K562 (cell line): ENCODE measurements around the gene EIF1. TPM values are rescaled to one million over a fixed set of nuclear protein-coding genes. Genes with fewer than 3 reads are reported as not detected.
A peak's percentile ranks its signal among the peaks of the same experiment; 100 is the strongest.

ENCODE experiments used
- ATF7 ChIP-seq: fragments of 450-650 bp; IDR thresholded peaks from 2 replicates; pipeline ENCODE4 v1.7.1; 2014; ENCODE audit warnings: mild to moderate bottlenecking, moderate library complexity
- BACH1 ChIP-seq: fragments of 200-800 bp; sonication (Bioruptor generic); IDR thresholded peaks from 2 replicates; pipeline ENCODE4 v1.6.1; 2016; ENCODE audit warnings: missing genetic modification characterization, missing compliant biosample characterization
- SMARCA4 ChIP-seq: fragments of 450-650 bp; IDR thresholded peaks from 2 replicates; pipeline ENCODE4 v1.6.1; 2016
- polyA plus RNA-seq, 8 experiments: library from polyadenylated mRNA; depleted of rRNA in 4 of 8; stranded (reverse) in 5 of 8; unstranded in 3 of 8; fragments of >200 nt; fragmentation: Nextera tagmentation in 2 of 8; fragmentation: Illumina TruSeq in 1 of 8; extraction: Ambion mirVana in 2 of 8; extraction: Trizol in 1 of 8; gene quantifications; 2 replicates each; pipeline versions ENCODE4 v1.2.1 to v1.2.3, GENCODE V29; 2011 to 2014; ENCODE audit warnings: inconsistent platforms in 1 of 8, missing spikeins in 1 of 8
- total RNA-seq, 7 experiments: library from RNA; depleted of rRNA in 6 of 7; stranded (reverse); fragments of >200 nt in 6 of 7; fragmentation: Illumina TruSeq in 2 of 7; extraction: Trizol in 2 of 7; gene quantifications; 2 replicates each; pipeline versions ENCODE4 v1.2.1 to v1.2.3, GENCODE V29; 2011 to 2021; ENCODE audit warnings: low replicate concordance in 1 of 7
- TF ChIP-seq, protein P1 (sequence below): fragments of 150-350 bp; IDR thresholded peaks from 2 replicates; pipeline ENCODE4 v1.6.1; 2014; ENCODE audit warnings: low read depth, mild to moderate bottlenecking, low read length, borderline replicate concordance
- TF ChIP-seq, protein P2 (sequence below): fragments of 200-600 bp; sonication (generic); IDR thresholded peaks from one replicate; pipeline ENCODE4 v1.6.1; 2012; ENCODE audit warnings: mild to moderate bottlenecking, low read depth, low read length, inconsistent platforms

EIF1 gene
- total and polyA plus RNA-seq, 9 of the 15 experiments (the other 6 are each of a cell fraction or from before 2014, with no cell fraction given) = 67.0 to 1,204 (median 320) TPM

DNA sequence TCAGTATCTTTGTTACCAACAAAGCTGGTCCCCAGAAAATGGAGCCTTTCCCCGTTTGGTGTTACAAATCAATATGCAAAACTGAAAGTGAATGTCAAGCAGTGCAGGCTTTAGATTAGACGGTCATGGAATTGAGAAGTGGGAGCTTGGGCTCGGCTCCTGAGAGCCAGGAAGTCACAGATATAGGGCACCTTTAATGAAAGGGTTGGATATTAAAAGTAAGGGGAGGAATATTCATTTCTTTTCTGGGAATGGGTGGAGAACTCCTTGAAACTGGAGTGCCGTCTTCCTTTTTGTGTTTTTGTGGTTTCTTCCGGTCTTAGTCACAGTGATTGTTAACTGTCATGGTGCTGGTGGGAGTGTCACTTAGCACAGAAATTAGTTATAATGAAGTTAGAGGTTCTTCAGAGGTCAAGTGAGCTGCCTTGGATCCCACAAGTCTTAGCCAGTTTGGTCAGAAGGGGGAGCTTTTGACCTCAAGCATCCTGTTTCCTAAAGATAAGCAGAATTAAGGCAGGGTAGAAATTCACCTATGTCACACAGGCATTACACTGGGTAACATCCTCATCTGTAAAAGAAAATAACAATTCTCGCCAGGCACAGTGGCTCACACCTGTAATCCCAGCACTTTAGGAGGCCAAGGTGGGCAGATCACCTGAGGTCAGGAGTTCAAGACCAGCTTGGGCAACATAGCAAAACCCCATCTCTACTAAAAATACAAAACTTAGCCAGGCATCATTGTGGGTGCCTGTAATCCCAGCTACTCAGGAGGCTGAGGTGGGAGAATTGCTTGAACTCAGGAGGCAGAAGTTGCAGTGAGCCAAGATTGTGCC, 9.6 kb upstream of the EIF1 start (continued):
- TF ChIP-seq BACH1 (tag) (peak; percentile 84), SMARCA4 (peak; percentile 90), ATF7 (peak; percentile 88)
- TF ChIP-seq, protein P1, sequence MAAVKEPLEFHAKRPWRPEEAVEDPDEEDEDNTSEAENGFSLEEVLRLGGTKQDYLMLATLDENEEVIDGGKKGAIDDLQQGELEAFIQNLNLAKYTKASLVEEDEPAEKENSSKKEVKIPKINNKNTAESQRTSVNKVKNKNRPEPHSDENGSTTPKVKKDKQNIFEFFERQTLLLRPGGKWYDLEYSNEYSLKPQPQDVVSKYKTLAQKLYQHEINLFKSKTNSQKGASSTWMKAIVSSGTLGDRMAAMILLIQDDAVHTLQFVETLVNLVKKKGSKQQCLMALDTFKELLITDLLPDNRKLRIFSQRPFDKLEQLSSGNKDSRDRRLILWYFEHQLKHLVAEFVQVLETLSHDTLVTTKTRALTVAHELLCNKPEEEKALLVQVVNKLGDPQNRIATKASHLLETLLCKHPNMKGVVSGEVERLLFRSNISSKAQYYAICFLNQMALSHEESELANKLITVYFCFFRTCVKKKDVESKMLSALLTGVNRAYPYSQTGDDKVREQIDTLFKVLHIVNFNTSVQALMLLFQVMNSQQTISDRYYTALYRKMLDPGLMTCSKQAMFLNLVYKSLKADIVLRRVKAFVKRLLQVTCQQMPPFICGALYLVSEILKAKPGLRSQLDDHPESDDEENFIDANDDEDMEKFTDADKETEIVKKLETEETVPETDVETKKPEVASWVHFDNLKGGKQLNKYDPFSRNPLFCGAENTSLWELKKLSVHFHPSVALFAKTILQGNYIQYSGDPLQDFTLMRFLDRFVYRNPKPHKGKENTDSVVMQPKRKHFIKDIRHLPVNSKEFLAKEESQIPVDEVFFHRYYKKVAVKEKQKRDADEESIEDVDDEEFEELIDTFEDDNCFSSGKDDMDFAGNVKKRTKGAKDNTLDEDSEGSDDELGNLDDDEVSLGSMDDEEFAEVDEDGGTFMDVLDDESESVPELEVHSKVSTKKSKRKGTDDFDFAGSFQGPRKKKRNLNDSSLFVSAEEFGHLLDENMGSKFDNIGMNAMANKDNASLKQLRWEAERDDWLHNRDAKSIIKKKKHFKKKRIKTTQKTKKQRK = no peak
- TF ChIP-seq, protein P2, sequence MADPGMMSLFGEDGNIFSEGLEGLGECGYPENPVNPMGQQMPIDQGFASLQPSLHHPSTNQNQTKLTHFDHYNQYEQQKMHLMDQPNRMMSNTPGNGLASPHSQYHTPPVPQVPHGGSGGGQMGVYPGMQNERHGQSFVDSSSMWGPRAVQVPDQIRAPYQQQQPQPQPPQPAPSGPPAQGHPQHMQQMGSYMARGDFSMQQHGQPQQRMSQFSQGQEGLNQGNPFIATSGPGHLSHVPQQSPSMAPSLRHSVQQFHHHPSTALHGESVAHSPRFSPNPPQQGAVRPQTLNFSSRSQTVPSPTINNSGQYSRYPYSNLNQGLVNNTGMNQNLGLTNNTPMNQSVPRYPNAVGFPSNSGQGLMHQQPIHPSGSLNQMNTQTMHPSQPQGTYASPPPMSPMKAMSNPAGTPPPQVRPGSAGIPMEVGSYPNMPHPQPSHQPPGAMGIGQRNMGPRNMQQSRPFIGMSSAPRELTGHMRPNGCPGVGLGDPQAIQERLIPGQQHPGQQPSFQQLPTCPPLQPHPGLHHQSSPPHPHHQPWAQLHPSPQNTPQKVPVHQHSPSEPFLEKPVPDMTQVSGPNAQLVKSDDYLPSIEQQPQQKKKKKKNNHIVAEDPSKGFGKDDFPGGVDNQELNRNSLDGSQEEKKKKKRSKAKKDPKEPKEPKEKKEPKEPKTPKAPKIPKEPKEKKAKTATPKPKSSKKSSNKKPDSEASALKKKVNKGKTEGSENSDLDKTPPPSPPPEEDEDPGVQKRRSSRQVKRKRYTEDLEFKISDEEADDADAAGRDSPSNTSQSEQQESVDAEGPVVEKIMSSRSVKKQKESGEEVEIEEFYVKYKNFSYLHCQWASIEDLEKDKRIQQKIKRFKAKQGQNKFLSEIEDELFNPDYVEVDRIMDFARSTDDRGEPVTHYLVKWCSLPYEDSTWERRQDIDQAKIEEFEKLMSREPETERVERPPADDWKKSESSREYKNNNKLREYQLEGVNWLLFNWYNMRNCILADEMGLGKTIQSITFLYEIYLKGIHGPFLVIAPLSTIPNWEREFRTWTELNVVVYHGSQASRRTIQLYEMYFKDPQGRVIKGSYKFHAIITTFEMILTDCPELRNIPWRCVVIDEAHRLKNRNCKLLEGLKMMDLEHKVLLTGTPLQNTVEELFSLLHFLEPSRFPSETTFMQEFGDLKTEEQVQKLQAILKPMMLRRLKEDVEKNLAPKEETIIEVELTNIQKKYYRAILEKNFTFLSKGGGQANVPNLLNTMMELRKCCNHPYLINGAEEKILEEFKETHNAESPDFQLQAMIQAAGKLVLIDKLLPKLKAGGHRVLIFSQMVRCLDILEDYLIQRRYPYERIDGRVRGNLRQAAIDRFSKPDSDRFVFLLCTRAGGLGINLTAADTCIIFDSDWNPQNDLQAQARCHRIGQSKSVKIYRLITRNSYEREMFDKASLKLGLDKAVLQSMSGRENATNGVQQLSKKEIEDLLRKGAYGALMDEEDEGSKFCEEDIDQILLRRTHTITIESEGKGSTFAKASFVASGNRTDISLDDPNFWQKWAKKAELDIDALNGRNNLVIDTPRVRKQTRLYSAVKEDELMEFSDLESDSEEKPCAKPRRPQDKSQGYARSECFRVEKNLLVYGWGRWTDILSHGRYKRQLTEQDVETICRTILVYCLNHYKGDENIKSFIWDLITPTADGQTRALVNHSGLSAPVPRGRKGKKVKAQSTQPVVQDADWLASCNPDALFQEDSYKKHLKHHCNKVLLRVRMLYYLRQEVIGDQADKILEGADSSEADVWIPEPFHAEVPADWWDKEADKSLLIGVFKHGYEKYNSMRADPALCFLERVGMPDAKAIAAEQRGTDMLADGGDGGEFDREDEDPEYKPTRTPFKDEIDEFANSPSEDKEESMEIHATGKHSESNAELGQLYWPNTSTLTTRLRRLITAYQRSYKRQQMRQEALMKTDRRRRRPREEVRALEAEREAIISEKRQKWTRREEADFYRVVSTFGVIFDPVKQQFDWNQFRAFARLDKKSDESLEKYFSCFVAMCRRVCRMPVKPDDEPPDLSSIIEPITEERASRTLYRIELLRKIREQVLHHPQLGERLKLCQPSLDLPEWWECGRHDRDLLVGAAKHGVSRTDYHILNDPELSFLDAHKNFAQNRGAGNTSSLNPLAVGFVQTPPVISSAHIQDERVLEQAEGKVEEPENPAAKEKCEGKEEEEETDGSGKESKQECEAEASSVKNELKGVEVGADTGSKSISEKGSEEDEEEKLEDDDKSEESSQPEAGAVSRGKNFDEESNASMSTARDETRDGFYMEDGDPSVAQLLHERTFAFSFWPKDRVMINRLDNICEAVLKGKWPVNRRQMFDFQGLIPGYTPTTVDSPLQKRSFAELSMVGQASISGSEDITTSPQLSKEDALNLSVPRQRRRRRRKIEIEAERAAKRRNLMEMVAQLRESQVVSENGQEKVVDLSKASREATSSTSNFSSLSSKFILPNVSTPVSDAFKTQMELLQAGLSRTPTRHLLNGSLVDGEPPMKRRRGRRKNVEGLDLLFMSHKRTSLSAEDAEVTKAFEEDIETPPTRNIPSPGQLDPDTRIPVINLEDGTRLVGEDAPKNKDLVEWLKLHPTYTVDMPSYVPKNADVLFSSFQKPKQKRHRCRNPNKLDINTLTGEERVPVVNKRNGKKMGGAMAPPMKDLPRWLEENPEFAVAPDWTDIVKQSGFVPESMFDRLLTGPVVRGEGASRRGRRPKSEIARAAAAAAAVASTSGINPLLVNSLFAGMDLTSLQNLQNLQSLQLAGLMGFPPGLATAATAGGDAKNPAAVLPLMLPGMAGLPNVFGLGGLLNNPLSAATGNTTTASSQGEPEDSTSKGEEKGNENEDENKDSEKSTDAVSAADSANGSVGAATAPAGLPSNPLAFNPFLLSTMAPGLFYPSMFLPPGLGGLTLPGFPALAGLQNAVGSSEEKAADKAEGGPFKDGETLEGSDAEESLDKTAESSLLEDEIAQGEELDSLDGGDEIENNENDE = no peak
- TF ChIP-seq, all 486 proteins: peak for 123
